IMR-90 (cell line): Measurements from ENCODE around the gene ADAMTS3. TPM values are rescaled to one million over a fixed set of nuclear protein-coding genes. Genes with fewer than 3 reads are reported as not detected.

ENCODE experiments used
- ATAC-seq: fragments of 200-7000 bp; cut with Tn5 transposase; 2 replicates; pipeline ENCODE4 v1.9.1; 2020; ENCODE audit warnings: low read depth, mild to moderate bottlenecking, moderate library complexity
- BruUV-seq: library from RNA; stranded (reverse); fragments of 400-500 nt; replicated peaks from 2 replicates; lab custom pipeline; 2021; lab: Mats Ljungman, UMichigan
- CTCF ChIA-PET: fragments of 300-600 bp; formaldehyde crosslinking; extraction: SDS; loops from one replicate; lab custom pipeline; 2021; ENCODE audit warnings: antibody characterized with exemption; lab: Yijun Ruan, JAX
- POLR2A ChIA-PET: fragments of 300-600 bp; sonication (Branson Sonifier 250); formaldehyde crosslinking; loops from one replicate; lab custom pipeline; 2022; ENCODE audit warnings: antibody characterized with exemption; ENCODE audit not compliant: unreplicated experiment; lab: Charles Lee
- DNase-seq: peaks from one replicate; pipeline ENCODE4 v3.0.0; 2013
- H2AFZ ChIP-seq: replicated peaks from 2 replicates; pipeline ENCODE3; 2013; ENCODE audit warnings: low read length, mild to moderate bottlenecking; ENCODE audit not compliant: poor library complexity
- H2AK5ac ChIP-seq: 2 replicates; pipeline ENCODE4 v1.6.1; 2013; ENCODE audit warnings: low read depth, low read length, inconsistent platforms
- H2AK9ac ChIP-seq: replicated peaks from 2 replicates; pipeline ENCODE3; 2013; ENCODE audit warnings: mild to moderate bottlenecking, low read depth, low read length, moderate library complexity; ENCODE audit not compliant: poor library complexity
- H2BK120ac ChIP-seq: 2 replicates; pipeline ENCODE4 v1.6.1; 2013; ENCODE audit warnings: low read depth, low read length, inconsistent platforms
- H2BK15ac ChIP-seq: 3 replicates; pipeline ENCODE4 v1.6.1; 2013; ENCODE audit warnings: low read depth, low read length, inconsistent platforms
- H2BK20ac ChIP-seq: 2 replicates; pipeline ENCODE4 v1.6.1; 2013; ENCODE audit warnings: low read depth, mild to moderate bottlenecking, inconsistent platforms, low read length, moderate library complexity
- H2BK5ac ChIP-seq: 2 replicates; pipeline ENCODE4 v1.6.1; 2013; ENCODE audit warnings: mild to moderate bottlenecking, low read depth, low read length, inconsistent platforms; ENCODE audit not compliant: poor library complexity, severe bottlenecking
- H3K14ac ChIP-seq: replicated peaks from 2 replicates; pipeline ENCODE4 v1.6.1; 2013; ENCODE audit warnings: low read depth, low read length, inconsistent platforms
- H3K18ac ChIP-seq: 2 replicates; pipeline ENCODE4 v1.6.1; 2013; ENCODE audit warnings: low read depth, low read length, control low read depth
- H3K23ac ChIP-seq: 2 replicates; pipeline ENCODE4 v1.6.1; 2013; ENCODE audit warnings: low read depth, low read length, inconsistent platforms
- H3K27ac ChIP-seq: 2 replicates; pipeline ENCODE4 v1.5.1; 2013; ENCODE audit warnings: mild to moderate bottlenecking, control low read depth, low read length; ENCODE audit not compliant: insufficient read depth
- H3K27me3 ChIP-seq: 2 replicates; pipeline ENCODE4 v1.6.1; 2013; ENCODE audit warnings: low read length; ENCODE audit not compliant: control insufficient read depth, insufficient read depth
- H3K36me3 ChIP-seq: 2 replicates; pipeline ENCODE4 v1.6.1; 2013; ENCODE audit warnings: low read length, mixed read lengths; ENCODE audit not compliant: control insufficient read depth, insufficient read depth
- H3K4ac ChIP-seq: 2 replicates; pipeline ENCODE4 v1.6.1; 2013; ENCODE audit warnings: low read depth, low read length, inconsistent platforms
- H3K4me1 ChIP-seq: 2 replicates; pipeline ENCODE4 v1.6.1; 2013; ENCODE audit warnings: low read length, mixed read lengths; ENCODE audit not compliant: control insufficient read depth, insufficient read depth
- H3K4me2 ChIP-seq: 2 replicates; pipeline ENCODE4 v1.6.1; 2013; ENCODE audit warnings: low read depth, mild to moderate bottlenecking, control low read depth, low read length, moderate library complexity
- H3K4me3 ChIP-seq: 2 replicates; pipeline ENCODE4 v1.5.1; 2013; ENCODE audit warnings: low read depth, mild to moderate bottlenecking, control low read depth, low read length, moderate library complexity; ENCODE audit not compliant: insufficient read depth
- H3K56ac ChIP-seq: 2 replicates; pipeline ENCODE4 v1.6.1; 2013; ENCODE audit warnings: low read length, inconsistent platforms; ENCODE audit not compliant: insufficient read depth; ENCODE audit errors: extremely low read depth
- H3K79me1 ChIP-seq, 2 experiments: 2 replicates each; pipeline ENCODE4 v1.6.1; 2013; ENCODE audit warnings: low read length in 2 of 2, inconsistent platforms in 1 of 2, low read depth in 1 of 2
- H3K9ac ChIP-seq: 2 replicates; pipeline ENCODE4 v1.6.1; 2013; ENCODE audit warnings: low read depth, low read length, control low read depth
- H3K9me1 ChIP-seq: 2 replicates; pipeline ENCODE4 v1.6.1; 2013; ENCODE audit warnings: low read length, inconsistent platforms; ENCODE audit not compliant: insufficient read depth
- H3K9me3 ChIP-seq: 2 replicates; pipeline ENCODE4 v1.6.1; 2013; ENCODE audit warnings: low read length; ENCODE audit not compliant: control insufficient read depth, insufficient read depth
- H4K20me1 ChIP-seq: 2 replicates; pipeline ENCODE4 v1.6.1; 2013; ENCODE audit warnings: low read length, inconsistent platforms; ENCODE audit not compliant: insufficient read depth
- H4K5ac ChIP-seq: 2 replicates; pipeline ENCODE4 v1.6.1; 2013; ENCODE audit warnings: mild to moderate bottlenecking, low read depth, low read length, control low read depth
- H4K8ac ChIP-seq, 2 experiments: 2 replicates each; pipeline ENCODE4 v1.6.1; 2013; ENCODE audit warnings: low read depth in 2 of 2, low read length in 2 of 2, control low read depth in 1 of 2, inconsistent platforms in 1 of 2
- H4K91ac ChIP-seq: 2 replicates; pipeline ENCODE4 v1.6.1; 2013; ENCODE audit warnings: low read depth, low read length, inconsistent platforms; ENCODE audit not compliant: insufficient read depth
- BHLHE40 ChIP-seq: fragments of 150-350 bp; IDR thresholded peaks from 2 replicates; pipeline ENCODE4 v1.6.1; 2016; ENCODE audit warnings: mild to moderate bottlenecking, low read depth, low read length
- CEBPB ChIP-seq: IDR thresholded peaks from 2 replicates; pipeline ENCODE4 v1.6.1; 2012; ENCODE audit warnings: low read depth, low read length, improper control_type of control experiment
- CHD1 ChIP-seq: IDR thresholded peaks from 2 replicates; pipeline ENCODE4 v1.6.1; 2012; ENCODE audit warnings: low read depth, low read length, improper control_type of control experiment
- MAFK ChIP-seq: IDR thresholded peaks from 2 replicates; pipeline ENCODE4 v1.6.1; 2012; ENCODE audit warnings: low read depth, low read length, improper control_type of control experiment
- MAZ ChIP-seq: IDR thresholded peaks from 2 replicates; pipeline ENCODE4 v1.6.1; 2012; ENCODE audit warnings: low read depth, mild to moderate bottlenecking, low read length, improper control_type of control experiment, moderate library complexity, borderline replicate concordance
- MXI1 ChIP-seq: IDR thresholded peaks from 2 replicates; pipeline ENCODE4 v1.6.1; 2012; ENCODE audit warnings: low read depth, mild to moderate bottlenecking, low read length, moderate library complexity, borderline replicate concordance
- NFE2L2 ChIP-seq: fragments of 150-350 bp; IDR thresholded peaks from 2 replicates; pipeline ENCODE4 v1.6.1; 2016; ENCODE audit warnings: low read depth, mild to moderate bottlenecking, low read length
- POLR2A ChIP-seq: IDR thresholded peaks from 2 replicates; pipeline ENCODE4 v1.6.1; 2012; ENCODE audit warnings: mild to moderate bottlenecking, low read depth, low read length
- RAD21 ChIP-seq: IDR thresholded peaks from 2 replicates; pipeline ENCODE4 v1.6.1; 2012; ENCODE audit warnings: low read length, improper control_type of control experiment
- RCOR1 ChIP-seq: IDR thresholded peaks from 2 replicates; pipeline ENCODE4 v1.6.1; 2012; ENCODE audit warnings: mild to moderate bottlenecking, low read length, improper control_type of control experiment; ENCODE audit not compliant: insufficient replicate concordance
- RFX5 ChIP-seq: IDR thresholded peaks from 2 replicates; pipeline ENCODE4 v1.8.0; 2012; ENCODE audit warnings: low read depth, mild to moderate bottlenecking, low read length, moderate library complexity
- SMC3 ChIP-seq: fragments of 150-350 bp; IDR thresholded peaks from 2 replicates; pipeline ENCODE4 v1.6.1; 2016; ENCODE audit warnings: low read depth, mild to moderate bottlenecking, antibody characterized with exemption, low read length, moderate library complexity
- WGBS, 2 experiments: methylation state at CpG; one replicate each; pipeline versions ENCODE4 v1.1.5 to v1.1.7; 2013; ENCODE audit warnings: missing lambda C conversion rate in 2 of 2; ENCODE audit not compliant: insufficient read length in 1 of 2; ENCODE audit errors: extremely low coverage in 2 of 2; 5-methylcytosine and 5-hydroxymethylcytosine counted together
- dilution Hi-C: fragments of 300-500 bp; cut with HindIII; formaldehyde crosslinking; loops from one replicate; pipeline ENCODE4 v1.14.3; 2018; ENCODE audit warnings: low sequenced_read_pairs; ENCODE audit not compliant: unreplicated experiment
- in situ Hi-C: fragments of 300-500 bp; cut with MboI; formaldehyde crosslinking; loops from 3 replicates; pipeline ENCODE4 v1.14.3; 2019; ENCODE audit warnings: low sequenced_read_pairs, inconsistent platforms, mixed read lengths
- intact Hi-C: fragments of 100-400 bp; cut with micrococcal nuclease; formaldehyde crosslinking; loops from 2 replicates; pipeline ENCODE4 v1.10.0; 2022
- polyA plus RNA-seq, 3 experiments: library from polyadenylated mRNA; depleted of rRNA; stranded (reverse); fragments of >200 nt; gene quantifications; 2 replicates each; pipeline ENCODE4 v1.2.3, GENCODE V29; 2012; ENCODE audit warnings: low replicate concordance in 1 of 3
- total RNA-seq: library from RNA; depleted of rRNA; stranded (reverse); fragments of >200 nt; gene quantifications from 2 replicates; pipeline ENCODE4 v1.2.3, GENCODE V29; 2012
- TF ChIP-seq, protein P1 (sequence below): fragments of 150-350 bp; IDR thresholded peaks from 2 replicates; pipeline ENCODE4 v1.6.1; 2017; ENCODE audit warnings: mild to moderate bottlenecking, antibody characterized with exemption, low read length, low read depth
- TF ChIP-seq, protein P2 (sequence below): conservative IDR thresholded peaks from 2 replicates; pipeline ENCODE4 v1.5.1; 2012; ENCODE audit warnings: mild to moderate bottlenecking, low read depth, low read length, improper control_type of control experiment

Gene ADAMTS3
- total and polyA plus RNA-seq, 2 of the 4 experiments (the other 2 are of a cell fraction) = 0.68 to 2.9 TPM

- dilution Hi-C loops = no loop called here
- POLR2A ChIA-PET = no interaction called here
- no peak for DNase-seq
- Histone ChIP-seq H3K18ac (no peak overlapping the region), H3K79me1 (no peaks in the 10 kb centered on the region), H3K27ac (no peak overlapping the region), H4K5ac (no peak overlapping the region), H3K4me3 (no peak overlapping the region), H4K20me1 (no peaks in the 10 kb centered on the region), H3K27me3 (no peaks in the 10 kb centered on the region), H3K36me3 (no peaks in the 10 kb centered on the region), H3K14ac (no peak overlapping the region), H2BK20ac (no peak overlapping the region), H3K4me1 (no peaks in the 10 kb centered on the region), H2AK5ac (no peak overlapping the region), H3K4ac (no peak overlapping the region), H2BK120ac (no peak overlapping the region), H3K9me1 (no peaks in the 10 kb centered on the region; the same call in 1 of the 2 replicates), H4K8ac (no peak overlapping the region), H2BK15ac (no peak overlapping the region), H3K56ac (no peak overlapping the region), H3K23ac (no peak overlapping the region), H3K9ac (no peak overlapping the region), H2BK5ac (no peak overlapping the region), H2AK9ac (no peak overlapping the region), H3K9me3 (no peaks in the 10 kb centered on the region), H3K4me2 (no peak overlapping the region), H2AFZ (no peak overlapping the region), H4K91ac (no peak overlapping the region)
- ATAC-seq = no peak
- no TSS peak for BruUV-seq
- in situ Hi-C loops = loop anchor here (25.0 kb wide), 1 partner anchor 737 kb away; no protein-coding TSS in a partner anchor
- TF ChIP-seq RCOR1 (no peak), MAFK (no peak), RFX5 (no peak), RAD21 (no peak), MXI1 (no peak), BHLHE40 (no peak), CEBPB (no peak), SMC3 (no peak), POLR2A (no peak), CHD1 (no peak), MAZ (no peak), NFE2L2 (no peak)
- TF ChIP-seq, protein P1, sequence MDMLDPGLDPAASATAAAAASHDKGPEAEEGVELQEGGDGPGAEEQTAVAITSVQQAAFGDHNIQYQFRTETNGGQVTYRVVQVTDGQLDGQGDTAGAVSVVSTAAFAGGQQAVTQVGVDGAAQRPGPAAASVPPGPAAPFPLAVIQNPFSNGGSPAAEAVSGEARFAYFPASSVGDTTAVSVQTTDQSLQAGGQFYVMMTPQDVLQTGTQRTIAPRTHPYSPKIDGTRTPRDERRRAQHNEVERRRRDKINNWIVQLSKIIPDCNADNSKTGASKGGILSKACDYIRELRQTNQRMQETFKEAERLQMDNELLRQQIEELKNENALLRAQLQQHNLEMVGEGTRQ = no peak
- TF ChIP-seq, protein P2, sequence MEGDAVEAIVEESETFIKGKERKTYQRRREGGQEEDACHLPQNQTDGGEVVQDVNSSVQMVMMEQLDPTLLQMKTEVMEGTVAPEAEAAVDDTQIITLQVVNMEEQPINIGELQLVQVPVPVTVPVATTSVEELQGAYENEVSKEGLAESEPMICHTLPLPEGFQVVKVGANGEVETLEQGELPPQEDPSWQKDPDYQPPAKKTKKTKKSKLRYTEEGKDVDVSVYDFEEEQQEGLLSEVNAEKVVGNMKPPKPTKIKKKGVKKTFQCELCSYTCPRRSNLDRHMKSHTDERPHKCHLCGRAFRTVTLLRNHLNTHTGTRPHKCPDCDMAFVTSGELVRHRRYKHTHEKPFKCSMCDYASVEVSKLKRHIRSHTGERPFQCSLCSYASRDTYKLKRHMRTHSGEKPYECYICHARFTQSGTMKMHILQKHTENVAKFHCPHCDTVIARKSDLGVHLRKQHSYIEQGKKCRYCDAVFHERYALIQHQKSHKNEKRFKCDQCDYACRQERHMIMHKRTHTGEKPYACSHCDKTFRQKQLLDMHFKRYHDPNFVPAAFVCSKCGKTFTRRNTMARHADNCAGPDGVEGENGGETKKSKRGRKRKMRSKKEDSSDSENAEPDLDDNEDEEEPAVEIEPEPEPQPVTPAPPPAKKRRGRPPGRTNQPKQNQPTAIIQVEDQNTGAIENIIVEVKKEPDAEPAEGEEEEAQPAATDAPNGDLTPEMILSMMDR = no peak
- no CpG with 5 or more reads among the region's 1 CpG for WGBS, 2 experiments
- intact Hi-C loops = loop anchor here (5.0 kb wide), 1 partner anchor 568 kb away; no protein-coding TSS in a partner anchor
- CTCF ChIA-PET = no interaction called here
These were observed 268.9 kb downstream of the ADAMTS3 start for GRCh38 chr4:72300126-72300525.
